ENCODE data around the gene LBX1. TPM values are rescaled to one million over a fixed set of nuclear protein-coding genes. Genes with fewer than 3 reads are reported as not detected.

The LBX1 gene
- total and polyA plus RNA-seq, 7 donors = 1.8 to 12.3 (median 7.4) TPM

DNA sequence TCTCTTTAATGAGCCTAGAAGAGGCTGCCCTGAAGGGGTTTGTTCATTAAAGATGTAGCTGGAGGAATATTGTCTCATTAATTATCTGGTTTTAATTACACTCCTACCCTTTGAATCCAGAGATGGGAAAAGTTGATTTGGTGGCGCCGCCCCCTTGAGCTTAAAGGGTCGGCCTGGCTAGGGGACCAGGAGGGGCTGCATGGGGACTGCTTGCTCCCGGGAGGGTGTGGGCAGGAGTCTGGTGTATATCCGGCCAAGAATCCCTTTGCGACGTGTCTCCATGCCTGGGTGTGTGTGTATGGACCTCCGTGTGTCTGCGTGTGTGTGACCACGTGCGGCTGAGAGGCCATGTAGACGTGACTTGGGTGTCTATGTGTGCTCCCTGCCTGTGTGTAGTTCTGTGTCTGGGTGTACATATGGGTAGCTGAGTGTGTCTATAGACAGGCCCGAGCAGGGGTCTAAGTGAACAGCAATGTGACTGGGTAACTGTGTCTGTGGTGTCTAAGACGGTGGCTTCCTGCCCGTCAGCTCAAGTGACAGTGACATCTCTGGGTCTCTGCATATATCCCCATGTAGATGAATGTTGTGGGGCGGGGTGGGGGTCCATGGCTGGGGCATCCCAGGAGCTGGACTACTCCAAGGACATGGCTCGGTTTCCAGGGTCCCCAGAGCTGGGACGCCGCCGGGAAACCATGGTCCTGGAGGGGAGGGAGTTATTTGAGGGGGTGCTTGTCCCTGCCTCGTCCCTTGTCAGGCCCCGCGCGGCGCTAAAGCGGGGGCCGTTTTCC, 10.7 kb downstream of the LBX1 start:
- DNase-seq (no peak), ATAC-seq (no peak)
- Histone ChIP-seq H3K27ac (no peak overlapping the region), H3K27me3 (ENCODE audit: insufficient read depth in 3 of 3, low read length in 2 of 3) (peaks cover 0 to 21% (median 6%) of the 10 kb centered on the region in 3 donors), H3K4me3 (no peak overlapping the region), H3K36me3 (ENCODE audit: insufficient read depth in 1 of 2, low read depth in 1 of 2) (no peaks in the 10 kb centered on the region), H3K4me1 (peaks cover 13% of the 10 kb centered on the region), H3K9me3 (no peaks in the 10 kb centered on the region)
- TF ChIP-seq, protein P1, sequence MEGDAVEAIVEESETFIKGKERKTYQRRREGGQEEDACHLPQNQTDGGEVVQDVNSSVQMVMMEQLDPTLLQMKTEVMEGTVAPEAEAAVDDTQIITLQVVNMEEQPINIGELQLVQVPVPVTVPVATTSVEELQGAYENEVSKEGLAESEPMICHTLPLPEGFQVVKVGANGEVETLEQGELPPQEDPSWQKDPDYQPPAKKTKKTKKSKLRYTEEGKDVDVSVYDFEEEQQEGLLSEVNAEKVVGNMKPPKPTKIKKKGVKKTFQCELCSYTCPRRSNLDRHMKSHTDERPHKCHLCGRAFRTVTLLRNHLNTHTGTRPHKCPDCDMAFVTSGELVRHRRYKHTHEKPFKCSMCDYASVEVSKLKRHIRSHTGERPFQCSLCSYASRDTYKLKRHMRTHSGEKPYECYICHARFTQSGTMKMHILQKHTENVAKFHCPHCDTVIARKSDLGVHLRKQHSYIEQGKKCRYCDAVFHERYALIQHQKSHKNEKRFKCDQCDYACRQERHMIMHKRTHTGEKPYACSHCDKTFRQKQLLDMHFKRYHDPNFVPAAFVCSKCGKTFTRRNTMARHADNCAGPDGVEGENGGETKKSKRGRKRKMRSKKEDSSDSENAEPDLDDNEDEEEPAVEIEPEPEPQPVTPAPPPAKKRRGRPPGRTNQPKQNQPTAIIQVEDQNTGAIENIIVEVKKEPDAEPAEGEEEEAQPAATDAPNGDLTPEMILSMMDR (IDR thresholded peaks at IDR 0.05) = no peak
- 62 to 66% (median 63%) methylated on average over 27 of the region's 27 CpGs for WGBS, 3 donors
- intact Hi-C loops (cut with DNase I) = loop anchor here in 1 of 2 donors (10.0 kb wide), 1 partner anchor 226 kb away; no protein-coding TSS in a partner anchor

DNA sequence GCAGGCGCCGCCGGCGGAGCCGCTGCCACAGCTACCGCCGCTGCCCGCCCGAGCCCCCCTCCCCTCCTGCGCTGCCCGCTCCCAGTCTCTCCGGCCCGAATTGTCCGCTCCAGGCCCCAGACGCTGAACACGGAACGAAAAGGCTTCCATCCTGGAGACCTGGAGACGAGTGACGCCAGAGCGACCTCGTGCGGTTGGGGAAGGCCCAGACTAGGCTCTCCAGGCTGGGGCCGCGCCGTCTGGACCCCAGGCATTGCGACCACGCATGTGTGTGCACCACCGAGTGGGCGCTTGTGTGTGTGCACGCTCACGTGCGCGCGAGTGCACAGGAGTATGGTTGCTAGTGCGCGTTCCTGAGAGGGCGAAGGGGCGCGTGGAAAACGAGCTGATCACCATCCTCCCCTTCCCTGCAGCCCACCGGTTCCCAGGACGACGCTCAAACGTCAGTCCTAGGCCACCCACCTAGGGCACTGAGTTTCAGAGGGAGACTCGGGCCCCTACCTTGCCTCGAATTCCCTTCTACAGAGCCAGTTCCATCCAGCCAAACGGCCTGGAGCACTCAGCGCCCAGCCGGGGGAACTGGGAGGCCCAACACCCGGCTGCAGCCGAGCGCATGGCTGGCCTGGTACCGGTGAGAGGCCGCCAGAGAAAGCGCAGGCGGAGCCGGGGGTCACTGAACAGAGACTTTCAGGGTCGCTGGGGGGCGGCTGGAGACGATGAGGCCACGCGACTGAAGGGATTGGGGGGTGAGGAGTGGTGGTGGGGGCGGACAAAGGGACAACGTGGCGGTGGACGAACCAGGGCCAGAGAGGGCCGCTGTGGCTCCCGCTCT, 11.6 kb downstream of the LBX1 start:
- WGBS, 3 donors = 49 to 52% (median 52%) methylated on average over 64 to 68 of the region's 68 CpGs
- TF ChIP-seq, protein P1 (IDR thresholded peaks at IDR 0.05) = no peak
- H3K9me3 ChIP-seq = no peaks in the 10 kb centered on the region
- no peaks in the 10 kb centered on the region for H3K36me3 ChIP-seq (ENCODE audit: insufficient read depth in 1 of 2, low read depth in 1 of 2)
- DNase-seq (no peak), ATAC-seq (no peak)
- peaks cover 6% of the 10 kb centered on the region for H3K4me1 ChIP-seq
- H3K4me3 ChIP-seq = no peak overlapping the region
- intact Hi-C loops (cut with DNase I) = loop anchor here in 1 of 2 donors (10.0 kb wide), 1 partner anchor 227 kb away; no protein-coding TSS in a partner anchor
- peaks cover 0 to 21% (median 6%) of the 10 kb centered on the region in 3 donors for H3K27me3 ChIP-seq (ENCODE audit: insufficient read depth in 3 of 3, low read length in 2 of 3)
- H3K27ac ChIP-seq = no peak overlapping the region

GRCh38 chr10:101217044-101217425, 12.2 kb downstream of the LBX1 start:
- H3K4me3 ChIP-seq = no peak overlapping the region
- TF ChIP-seq, protein P1 (IDR thresholded peaks at IDR 0.05) = no peak
- H3K27ac ChIP-seq = no peak overlapping the region
- peaks cover 3% of the 10 kb centered on the region for H3K4me1 ChIP-seq
- intact Hi-C loops (cut with DNase I) = loop anchor here in 1 of 2 donors (10.0 kb wide), 1 partner anchor 228 kb away; no protein-coding TSS in a partner anchor
- WGBS, 3 donors = 43 to 45% (median 44%) methylated on average over 21 of the region's 21 CpGs
- no peaks in the 10 kb centered on the region for H3K9me3 ChIP-seq
- H3K27me3 ChIP-seq (ENCODE audit: insufficient read depth in 3 of 3, low read length in 2 of 3) = peaks cover 0 to 21% (median 3%) of the 10 kb centered on the region in 3 donors
- no peaks in the 10 kb centered on the region for H3K36me3 ChIP-seq (ENCODE audit: insufficient read depth in 1 of 2, low read depth in 1 of 2)
- ATAC-seq (no peak), DNase-seq (no peak)

DNA sequence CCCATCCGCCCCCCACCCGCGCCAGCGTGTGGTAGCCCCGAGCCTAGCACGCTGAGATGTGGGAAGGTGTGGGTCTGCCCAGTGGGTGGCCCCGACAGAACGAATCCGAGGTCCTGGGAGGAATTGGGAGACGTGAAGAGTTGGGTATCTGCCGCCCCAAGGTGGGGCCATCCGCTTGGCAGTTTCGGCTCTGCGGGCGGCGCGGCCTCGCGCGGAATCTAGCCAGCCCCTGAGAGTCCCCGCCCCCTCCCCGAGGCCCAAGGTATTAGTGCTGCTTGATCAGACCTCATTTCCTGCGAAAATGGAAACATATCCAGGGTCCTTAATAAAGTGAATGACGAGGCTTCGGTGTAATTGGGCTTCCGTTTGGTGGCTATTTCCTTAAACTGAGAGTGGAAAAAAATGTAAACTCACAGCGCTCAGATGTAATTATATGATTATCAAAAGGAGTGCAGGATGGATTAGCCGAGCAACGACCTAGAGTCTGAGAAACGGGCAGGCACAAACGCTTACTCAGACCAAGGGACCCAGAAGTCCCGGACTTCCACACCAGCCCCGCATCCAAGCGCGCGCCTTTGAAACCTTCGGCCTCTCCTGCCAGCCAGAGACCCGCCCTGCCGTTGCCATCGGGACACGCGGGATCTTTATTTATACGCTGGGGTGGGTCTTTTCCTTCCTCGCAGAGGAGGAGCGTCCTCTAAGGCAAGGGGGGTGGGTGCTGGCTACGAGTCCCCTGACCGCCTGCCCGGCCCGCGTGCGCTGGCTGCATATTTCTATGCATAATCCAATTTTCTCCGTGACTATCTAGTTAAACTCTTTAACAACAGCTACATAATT, 12.8 kb downstream of the LBX1 start:
- WGBS, 3 donors = 55 to 67% (median 57%) methylated on average over 52 of the region's 52 CpGs
- Histone ChIP-seq H3K9me3 (no peaks in the 10 kb centered on the region), H3K27me3 (ENCODE audit: insufficient read depth in 3 of 3, low read length in 2 of 3) (peaks cover 0 to 18% (median 2%) of the 10 kb centered on the region in 3 donors), H3K4me1 (peaks cover 3% of the 10 kb centered on the region), H3K36me3 (ENCODE audit: insufficient read depth in 1 of 2, low read depth in 1 of 2) (no peaks in the 10 kb centered on the region), H3K27ac (no peak overlapping the region), H3K4me3 (no peak overlapping the region)
- DNase-seq (no peak), ATAC-seq (no peak)
- TF ChIP-seq, protein P1 (IDR thresholded peaks at IDR 0.05) = no peak
- intact Hi-C loops (cut with DNase I) = loop anchor here in 1 of 2 donors (10.0 kb wide), 1 partner anchor 228 kb away; no protein-coding TSS in a partner anchor

Data from psoas muscle (tissue), 8 donors.